ENCODE data around the gene HERPUD1.

HERPUD1 gene

DNA sequence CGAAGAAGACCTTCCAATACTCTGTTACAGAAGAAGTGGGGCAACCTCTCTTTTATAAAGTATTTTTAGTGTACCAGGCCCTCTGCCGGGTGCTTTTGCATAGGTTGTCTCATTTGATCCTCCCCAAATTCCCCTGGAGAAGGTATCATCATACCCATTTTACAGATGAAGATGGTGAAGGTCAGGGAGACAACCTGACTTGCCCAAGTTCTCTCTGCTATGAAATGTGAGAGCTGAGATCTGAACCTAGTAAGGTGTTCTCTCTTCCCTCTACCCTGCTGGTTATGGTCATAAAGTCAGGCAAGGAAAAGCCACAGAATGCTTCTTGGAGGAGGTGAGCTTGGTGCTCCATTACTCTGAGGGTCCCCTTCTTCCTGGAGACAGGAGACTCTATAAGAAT is 28.1 kb upstream of the HERPUD1 start:
- no peak overlapping the region for H3K4me3 ChIP-seq (ENCODE audit: low read length in 2 of 2)
- DNase-seq (ENCODE audit: low spot score): no peak
- no peak overlapping the region for H3K23ac ChIP-seq (ENCODE audit: low read depth, low read length, poor library complexity)
- H4K8ac ChIP-seq (ENCODE audit: low read depth, low read length): no peak overlapping the region
- no peak overlapping the region for H4K91ac ChIP-seq (ENCODE audit: low read depth, low read length, poor library complexity)
- no CpG with 5 or more reads among the region's 2 CpGs for WGBS, 2 donors (ENCODE audit: extremely low coverage in 2 of 2, insufficient read length in 2 of 2, insufficient replicate concordance in 1 of 2)
- H2BK120ac ChIP-seq (ENCODE audit: low read depth, low read length): no peak overlapping the region
- no peak overlapping the region for H2AK5ac ChIP-seq (ENCODE audit: low read depth, low read length)
- no peaks in the 10 kb centered on the region for H3K4me1 ChIP-seq (ENCODE audit: control insufficient read depth in 2 of 2, insufficient read depth in 1 of 2, low read depth in 1 of 2, low read length in 2 of 2)
- H2BK5ac ChIP-seq (ENCODE audit: low read length): no peak overlapping the region
- no peak overlapping the region for H2BK12ac ChIP-seq (ENCODE audit: low read length)
- H3K18ac ChIP-seq (ENCODE audit: low read length): no peak overlapping the region
- no peak overlapping the region for H2BK15ac ChIP-seq (ENCODE audit: low read length)
- no peak overlapping the region for H3K27ac ChIP-seq (replicated peaks; ENCODE audit: low read length)
- no peak overlapping the region for H3K14ac ChIP-seq (ENCODE audit: low read length)
- H2AFZ ChIP-seq (ENCODE audit: low read length): no peak overlapping the region
- no peak overlapping the region for H3K4ac ChIP-seq (ENCODE audit: low read length)
- no peaks in the 10 kb centered on the region for H3K79me1 ChIP-seq (ENCODE audit: low read depth, low read length)
- peaks cover 0 to 26% (median 0%) of the 10 kb centered on the region in 3 experiments for H3K27me3 ChIP-seq (ENCODE audit: control insufficient read depth in 3 of 3, insufficient read depth in 3 of 3, low read depth in 1 of 3, low read length in 3 of 3)
- H3K4me2 ChIP-seq (ENCODE audit: insufficient read depth, low read length, poor library complexity, severe bottlenecking): no peak overlapping the region
- H3K9me3 ChIP-seq (replicated peaks in 1 of 2; ENCODE audit: control insufficient read depth in 2 of 2, insufficient read depth in 1 of 2, low read depth in 1 of 2, low read length in 2 of 2): no peaks in the 10 kb centered on the region
- H3K36me3 ChIP-seq (replicated peaks in 1 of 2; ENCODE audit: control insufficient read depth in 2 of 2, insufficient read depth in 2 of 2, low read length in 2 of 2): no peaks in the 10 kb centered on the region
- no peak overlapping the region for H3K9ac ChIP-seq (ENCODE audit: low read depth, low read length, poor library complexity)

DNA sequence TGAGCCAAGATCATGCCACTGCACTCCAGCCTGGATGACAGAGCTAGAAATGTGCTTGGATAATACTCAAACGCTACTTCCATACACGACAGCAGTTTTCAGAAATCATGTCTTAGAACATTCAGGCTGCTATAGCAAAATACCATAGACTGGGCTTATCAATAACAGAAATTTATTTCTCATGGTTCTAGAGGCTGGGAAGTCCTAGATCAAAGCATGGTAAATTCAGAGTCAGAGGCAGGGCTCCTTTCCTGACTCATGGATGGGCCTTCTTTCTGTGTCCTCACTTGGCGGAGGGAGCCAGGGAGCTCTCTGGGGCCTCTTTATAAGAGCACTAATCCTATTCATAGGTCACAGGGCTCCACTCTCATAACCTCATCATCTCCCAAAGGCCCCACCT is 24.5 kb upstream of the HERPUD1 start:
- H3K27ac ChIP-seq (replicated peaks; ENCODE audit: low read length): no peak overlapping the region
- peaks cover 7 to 8% of the 10 kb centered on the region in 2 donors for H3K4me1 ChIP-seq (ENCODE audit: control insufficient read depth in 2 of 2, insufficient read depth in 1 of 2, low read depth in 1 of 2, low read length in 2 of 2)
- no peak overlapping the region for H2BK12ac ChIP-seq (ENCODE audit: low read length)
- DNase-seq (ENCODE audit: low spot score): no peak
- no peak overlapping the region for H3K4me2 ChIP-seq (ENCODE audit: insufficient read depth, low read length, poor library complexity, severe bottlenecking)
- H4K91ac ChIP-seq (ENCODE audit: low read depth, low read length, poor library complexity): no peak overlapping the region
- H3K18ac ChIP-seq (ENCODE audit: low read length): no peak overlapping the region
- H3K23ac ChIP-seq (ENCODE audit: low read depth, low read length, poor library complexity): no peak overlapping the region
- no peak overlapping the region for H3K4me3 ChIP-seq (ENCODE audit: low read length in 2 of 2)
- no peak overlapping the region for H2BK15ac ChIP-seq (ENCODE audit: low read length)
- no peaks in the 10 kb centered on the region for H3K79me1 ChIP-seq (ENCODE audit: low read depth, low read length)
- H2BK120ac ChIP-seq (ENCODE audit: low read depth, low read length): no peak overlapping the region
- H3K27me3 ChIP-seq (ENCODE audit: control insufficient read depth in 3 of 3, insufficient read depth in 3 of 3, low read depth in 1 of 3, low read length in 3 of 3): peaks cover 0 to 7% (median 0%) of the 10 kb centered on the region in 3 experiments
- no peak overlapping the region for H3K4ac ChIP-seq (ENCODE audit: low read length)
- H3K9me3 ChIP-seq (replicated peaks in 1 of 2; ENCODE audit: control insufficient read depth in 2 of 2, insufficient read depth in 1 of 2, low read depth in 1 of 2, low read length in 2 of 2): no peaks in the 10 kb centered on the region
- H2AFZ ChIP-seq (ENCODE audit: low read length): no peak overlapping the region
- H3K9ac ChIP-seq (ENCODE audit: low read depth, low read length, poor library complexity): no peak overlapping the region
- no peak overlapping the region for H4K8ac ChIP-seq (ENCODE audit: low read depth, low read length)
- H3K36me3 ChIP-seq (replicated peaks in 1 of 2; ENCODE audit: control insufficient read depth in 2 of 2, insufficient read depth in 2 of 2, low read length in 2 of 2): no peaks in the 10 kb centered on the region
- H2BK5ac ChIP-seq (ENCODE audit: low read length): no peak overlapping the region
- no peak overlapping the region for H2AK5ac ChIP-seq (ENCODE audit: low read depth, low read length)
- H3K14ac ChIP-seq (ENCODE audit: low read length): no peak overlapping the region
- WGBS, 2 donors (ENCODE audit: extremely low coverage in 2 of 2, insufficient read length in 2 of 2, insufficient replicate concordance in 1 of 2): no CpG with 5 or more reads among the region's 3 CpGs

DNA sequence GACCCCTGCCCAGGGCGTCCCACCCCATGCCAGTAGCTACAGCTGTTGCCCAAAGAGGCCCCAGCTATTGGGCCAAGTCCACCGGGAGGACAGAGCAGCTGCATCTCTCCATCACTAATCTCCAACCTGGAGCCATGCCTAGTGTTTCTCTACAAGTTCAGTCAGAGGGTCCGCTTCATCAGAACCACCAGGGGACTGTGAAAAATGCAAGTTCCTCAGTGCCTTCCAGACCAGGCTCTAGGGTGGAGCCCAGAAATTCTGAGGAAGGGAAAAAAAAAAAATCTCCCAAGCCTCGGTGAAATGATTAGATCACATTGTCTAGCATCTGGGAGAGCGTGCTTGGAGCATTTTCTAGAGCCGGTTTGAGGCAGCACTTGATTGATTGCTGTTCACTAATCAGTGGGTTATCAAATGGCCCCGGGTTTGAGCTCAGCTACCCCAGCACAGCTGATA is 22.4 kb upstream of the HERPUD1 start:
- H3K9me3 ChIP-seq (replicated peaks in 1 of 2; ENCODE audit: control insufficient read depth in 2 of 2, insufficient read depth in 1 of 2, low read depth in 1 of 2, low read length in 2 of 2): no peaks in the 10 kb centered on the region
- peaks cover 0 to 7% (median 0%) of the 10 kb centered on the region in 3 experiments for H3K27me3 ChIP-seq (ENCODE audit: control insufficient read depth in 3 of 3, insufficient read depth in 3 of 3, low read depth in 1 of 3, low read length in 3 of 3)
- H3K27ac ChIP-seq (replicated peaks; ENCODE audit: low read length): no peak overlapping the region
- H3K14ac ChIP-seq (ENCODE audit: low read length): no peak overlapping the region
- H3K18ac ChIP-seq (ENCODE audit: low read length): no peak overlapping the region
- no peak overlapping the region for H2BK5ac ChIP-seq (ENCODE audit: low read length)
- no peak overlapping the region for H2BK15ac ChIP-seq (ENCODE audit: low read length)
- peaks cover 12% of the 10 kb centered on the region in 2 donors for H3K4me1 ChIP-seq (ENCODE audit: control insufficient read depth in 2 of 2, insufficient read depth in 1 of 2, low read depth in 1 of 2, low read length in 2 of 2)
- H4K8ac ChIP-seq (ENCODE audit: low read depth, low read length): no peak overlapping the region
- no peak overlapping the region for H2BK12ac ChIP-seq (ENCODE audit: low read length)
- H2AFZ ChIP-seq (ENCODE audit: low read length): no peak overlapping the region
- H4K91ac ChIP-seq (ENCODE audit: low read depth, low read length, poor library complexity): no peak overlapping the region
- H3K79me1 ChIP-seq (ENCODE audit: low read depth, low read length): no peaks in the 10 kb centered on the region
- no peak overlapping the region for H2BK120ac ChIP-seq (ENCODE audit: low read depth, low read length)
- H3K4ac ChIP-seq (ENCODE audit: low read length): no peak overlapping the region
- no CpG with 5 or more reads among the region's 7 CpGs for WGBS, 2 donors (ENCODE audit: extremely low coverage in 2 of 2, insufficient read length in 2 of 2, insufficient replicate concordance in 1 of 2)
- H3K4me3 ChIP-seq (ENCODE audit: low read length in 2 of 2): no peak overlapping the region
- H3K4me2 ChIP-seq (ENCODE audit: insufficient read depth, low read length, poor library complexity, severe bottlenecking): no peak overlapping the region
- H3K36me3 ChIP-seq (replicated peaks in 1 of 2; ENCODE audit: control insufficient read depth in 2 of 2, insufficient read depth in 2 of 2, low read length in 2 of 2): no peaks in the 10 kb centered on the region
- no peak overlapping the region for H3K23ac ChIP-seq (ENCODE audit: low read depth, low read length, poor library complexity)
- H3K9ac ChIP-seq (ENCODE audit: low read depth, low read length, poor library complexity): no peak overlapping the region
- no peak for DNase-seq (ENCODE audit: low spot score)
- H2AK5ac ChIP-seq (ENCODE audit: low read depth, low read length): no peak overlapping the region

DNA sequence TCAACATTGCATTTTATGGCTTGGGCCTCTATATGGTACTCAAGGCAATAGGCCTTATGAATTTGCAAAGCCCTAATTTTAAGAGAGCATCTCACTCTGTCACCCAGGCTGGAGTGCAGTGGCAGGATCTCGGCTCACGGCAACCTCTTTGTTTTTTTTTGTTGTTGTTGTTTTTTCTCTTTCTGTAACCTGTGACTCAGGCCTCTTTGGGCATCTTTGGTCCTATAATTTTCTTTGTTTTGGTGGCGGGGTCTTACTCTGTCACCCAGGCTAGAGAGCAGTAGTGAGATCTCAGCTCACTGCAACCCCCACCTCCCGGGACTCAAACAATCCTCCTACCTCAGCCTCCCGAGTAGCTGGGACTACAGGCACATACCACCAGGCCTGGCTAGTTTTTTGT is 21.8 kb upstream of the HERPUD1 start:
- H3K27me3 ChIP-seq (ENCODE audit: control insufficient read depth in 3 of 3, insufficient read depth in 3 of 3, low read depth in 1 of 3, low read length in 3 of 3): peaks cover 0 to 7% (median 0%) of the 10 kb centered on the region in 3 experiments
- no peaks in the 10 kb centered on the region for H3K79me1 ChIP-seq (ENCODE audit: low read depth, low read length)
- no peak overlapping the region for H2BK15ac ChIP-seq (ENCODE audit: low read length)
- H3K9ac ChIP-seq (ENCODE audit: low read depth, low read length, poor library complexity): no peak overlapping the region
- no peak overlapping the region for H3K23ac ChIP-seq (ENCODE audit: low read depth, low read length, poor library complexity)
- H4K91ac ChIP-seq (ENCODE audit: low read depth, low read length, poor library complexity): no peak overlapping the region
- H3K18ac ChIP-seq (ENCODE audit: low read length): no peak overlapping the region
- no peak overlapping the region for H2AK5ac ChIP-seq (ENCODE audit: low read depth, low read length)
- H3K9me3 ChIP-seq (replicated peaks in 1 of 2; ENCODE audit: control insufficient read depth in 2 of 2, insufficient read depth in 1 of 2, low read depth in 1 of 2, low read length in 2 of 2): no peaks in the 10 kb centered on the region
- H3K4me3 ChIP-seq (ENCODE audit: low read length in 2 of 2): no peak overlapping the region
- DNase-seq (ENCODE audit: low spot score): no peak
- H3K4me2 ChIP-seq (ENCODE audit: insufficient read depth, low read length, poor library complexity, severe bottlenecking): no peak overlapping the region
- no CpG with 5 or more reads among the region's 5 CpGs for WGBS, 2 donors (ENCODE audit: extremely low coverage in 2 of 2, insufficient read length in 2 of 2, insufficient replicate concordance in 1 of 2)
- no peak overlapping the region for H2BK120ac ChIP-seq (ENCODE audit: low read depth, low read length)
- H3K14ac ChIP-seq (ENCODE audit: low read length): no peak overlapping the region
- no peak overlapping the region for H2BK5ac ChIP-seq (ENCODE audit: low read length)
- no peak overlapping the region for H2AFZ ChIP-seq (ENCODE audit: low read length)
- H3K4me1 ChIP-seq (ENCODE audit: control insufficient read depth in 2 of 2, insufficient read depth in 1 of 2, low read depth in 1 of 2, low read length in 2 of 2): peaks cover 12% of the 10 kb centered on the region in 2 donors
- H3K36me3 ChIP-seq (replicated peaks in 1 of 2; ENCODE audit: control insufficient read depth in 2 of 2, insufficient read depth in 2 of 2, low read length in 2 of 2): no peaks in the 10 kb centered on the region
- H2BK12ac ChIP-seq (ENCODE audit: low read length): no peak overlapping the region
- H4K8ac ChIP-seq (ENCODE audit: low read depth, low read length): no peak overlapping the region
- H3K4ac ChIP-seq (ENCODE audit: low read length): no peak overlapping the region
- H3K27ac ChIP-seq (replicated peaks; ENCODE audit: low read length): no peak overlapping the region
